Neural cell (in vitro differentiated cells): ENCODE measurements around the gene IGF1.

Source experiments
- CTCF ChIP-seq: fragments of 450-650 bp; IDR thresholded peaks from 2 replicates; pipeline ENCODE4 v1.5.1; 2014; ENCODE audit warnings: antibody characterized with exemption, mild to moderate bottlenecking, moderate library complexity; ENCODE audit not compliant: poor library complexity, severe bottlenecking
- EZH2 ChIP-seq: fragments of 200-600, 300-800 bp; shearing (Covaris generic), sonication (generic); IDR thresholded peaks from 2 replicates; pipeline ENCODE4 v1.6.1; 2014; ENCODE audit warnings: antibody characterized with exemption, low read length, borderline replicate concordance, mild to moderate bottlenecking; ENCODE audit not compliant: insufficient read depth, poor library complexity, severe bottlenecking
- MXI1 ChIP-seq: fragments of 450-650 bp; conservative IDR thresholded peaks from 2 replicates; pipeline ENCODE4 v1.6.1; 2014; ENCODE audit warnings: antibody characterized with exemption, mild to moderate bottlenecking; ENCODE audit not compliant: poor library complexity, severe bottlenecking
- POLR2AphosphoS5 ChIP-seq: IDR thresholded peaks from 2 replicates; pipeline ENCODE4 v1.6.1; 2012
- RAD21 ChIP-seq: fragments of 450-650 bp; conservative IDR thresholded peaks from 2 replicates; pipeline ENCODE4 v1.6.1; 2014; ENCODE audit warnings: antibody characterized with exemption, mild to moderate bottlenecking, moderate library complexity

- TF ChIP-seq POLR2AphosphoS5, result no peak
- no peak for TF ChIP-seq CTCF
- no peak for TF ChIP-seq RAD21
- TF ChIP-seq MXI1, result no peak
- TF ChIP-seq EZH2, result no peak
These were observed 61.1 kb downstream of the IGF1 start for GRCh38 chr12:102419094-102419764.
